HepG2 (cell line): Measurements from ENCODE around the gene LANCL1. TPM values are rescaled to one million over a fixed set of nuclear protein-coding genes. Genes with fewer than 3 reads are reported as not detected.

Experiments
- ATAC-seq: fragments of 200-7000 bp; cut with Tn5 transposase; 3 replicates; pipeline ENCODE4 v1.9.1; 2020; ENCODE audit warnings: mild to moderate bottlenecking, moderate library complexity
- BruUV-seq: library from RNA; stranded (reverse); fragments of 400-500 nt; replicated peaks from 2 replicates; lab custom pipeline; 2021; lab: Mats Ljungman, UMichigan
- CTCF ChIA-PET: fragments of 300-600 bp; formaldehyde crosslinking; extraction: SDS; loops from one replicate; lab custom pipeline; 2021; ENCODE audit warnings: low total read pairs, inconsistent platforms, low intra/inter-chr PET ratio; lab: Yijun Ruan, JAX
- POLR2A ChIA-PET: fragments of 350-600 bp; sonication (Branson Sonifier 250); formaldehyde crosslinking; loops from one replicate; lab custom pipeline; 2020; ENCODE audit warnings: antibody characterized with exemption, inconsistent platforms; lab: Yijun Ruan, JAX
- DNase-seq: peaks from one replicate; pipeline ENCODE4 v3.0.0-alpha.2; 2015; ENCODE audit warnings: low spot score
- FAIRE-seq: peaks from 3 replicates; lab custom pipeline; 2011; peaks lifted over from hg19 to GRCh38; lab: Jason Lieb, UNC
- H2AFZ ChIP-seq: one replicate; pipeline ENCODE4 v1.6.1; 2011; ENCODE audit warnings: low read length, inconsistent platforms
- H3K27ac ChIP-seq: fragments of 300-600 bp; 3 replicates; pipeline ENCODE4 v1.8.0; 2011; ENCODE audit warnings: mixed run types, mild to moderate bottlenecking, mixed read lengths, low read length, inconsistent platforms; ENCODE audit not compliant: insufficient read depth; ENCODE audit errors: extremely low read length
- H3K27me3 ChIP-seq, 2 experiments: fragments of 200-600 bp in 1 of 2; 2 replicates in 1 of 2; 3 replicates in 1 of 2; pipeline versions ENCODE4 v1.6.0 to v1.8.0; 2011; ENCODE audit warnings: low read length in 2 of 2, mild to moderate bottlenecking in 2 of 2, moderate library complexity in 2 of 2, inconsistent platforms in 1 of 2; ENCODE audit not compliant: insufficient read depth in 2 of 2, control insufficient read depth in 1 of 2
- H3K36me3 ChIP-seq, 2 experiments: fragments of 200-600 bp in 1 of 2; replicated peaks in 1 of 2; 2 replicates in 1 of 2; 3 replicates in 1 of 2; pipeline versions ENCODE4 v1.5.1 to v1.8.0; 2011; ENCODE audit warnings: low read length in 2 of 2, inconsistent platforms in 1 of 2; ENCODE audit not compliant: insufficient read depth in 2 of 2, control insufficient read depth in 1 of 2
- H3K4me1 ChIP-seq: 2 replicates; pipeline ENCODE4 v1.5.1; 2012; ENCODE audit warnings: low read length, inconsistent platforms; ENCODE audit not compliant: insufficient read depth
- H3K4me2 ChIP-seq: 2 replicates; pipeline ENCODE4 v1.6.0; 2011; ENCODE audit warnings: low read depth, low read length, inconsistent platforms
- H3K4me3 ChIP-seq, 3 experiments: fragments of 200-600 bp in 1 of 3; sonication (generic), shearing (Covaris generic) in 1 of 3; replicated peaks in 1 of 3; 2 replicates each; pipeline ENCODE4 v1.5.1; 2011 to 2016; ENCODE audit warnings: low read length in 3 of 3, inconsistent platforms in 2 of 3, low read depth in 2 of 3, mild to moderate bottlenecking in 2 of 3, control low read depth in 1 of 3, mixed read lengths in 1 of 3; ENCODE audit not compliant: insufficient read depth in 1 of 3
- H3K79me2 ChIP-seq: one replicate; pipeline ENCODE4 v1.6.1; 2011; ENCODE audit warnings: low read length, inconsistent platforms; ENCODE audit not compliant: insufficient read depth
- H3K9ac ChIP-seq: 2 replicates; pipeline ENCODE4 v1.6.0; 2011; ENCODE audit warnings: mild to moderate bottlenecking, low read depth, low read length, inconsistent platforms; ENCODE audit not compliant: insufficient read depth
- H3K9me3 ChIP-seq: 2 replicates; pipeline ENCODE4 v1.5.1; 2012; ENCODE audit warnings: mild to moderate bottlenecking, low read length
- H4K20me1 ChIP-seq: 2 replicates; pipeline ENCODE4 v1.6.0; 2011; ENCODE audit warnings: inconsistent platforms, mild to moderate bottlenecking, low read length, moderate library complexity; ENCODE audit not compliant: insufficient read depth
- ATF7 ChIP-seq, 2 experiments: fragments of 450-650 bp in 1 of 2; sonication (generic) in 1 of 2; formaldehyde crosslinking in 1 of 2; IDR thresholded peaks; 2 replicates each; pipeline versions ENCODE4 v1.4.0 to v1.6.1; 2016 to 2020; ENCODE audit warnings: antibody characterized with exemption in 1 of 2, mild to moderate bottlenecking in 1 of 2, missing genetic modification reagents in 1 of 2
- MLLT10 ChIP-seq: sonication (generic); formaldehyde crosslinking; IDR thresholded peaks from 2 replicates; pipeline ENCODE4 v1.4.0; 2020; ENCODE audit warnings: missing genetic modification reagents
- MTF1 ChIP-seq: sonication (generic); formaldehyde crosslinking; IDR thresholded peaks from 2 replicates; pipeline ENCODE4 v1.5.0; 2020; ENCODE audit warnings: missing genetic modification reagents
- NPAS2 ChIP-seq: sonication (generic); formaldehyde crosslinking; IDR thresholded peaks from 2 replicates; pipeline ENCODE4 v1.8.0; 2022; ENCODE audit warnings: mild to moderate bottlenecking, missing genetic modification reagents, borderline replicate concordance
- ZNF12 ChIP-seq: sonication (generic); formaldehyde crosslinking; IDR thresholded peaks from 2 replicates; pipeline ENCODE4 v1.5.0; 2020; ENCODE audit warnings: missing genetic modification reagents
- WGBS: methylation state at CpG from one replicate; pipeline ENCODE4 v1.1.6; 2017; ENCODE audit warnings: low lambda C conversion rate; 5-methylcytosine and 5-hydroxymethylcytosine counted together
- in situ Hi-C: cut with HindIII; loops from 2 replicates; pipeline ENCODE4 v1.10.0; 2017; ENCODE audit warnings: low pct_unique_long_range_greater_than_20kb; ENCODE audit not compliant: extremely low pct_ligation_motif_present
- intact Hi-C: fragments of 100-400 bp; cut with micrococcal nuclease; formaldehyde crosslinking; loops from one replicate; pipeline ENCODE4 v1.10.0; 2022; ENCODE audit not compliant: unreplicated experiment
- polyA plus RNA-seq, 8 experiments: library from polyadenylated mRNA; depleted of rRNA in 3 of 8; stranded (reverse) in 7 of 8; unstranded in 1 of 8; fragments of >200 nt; fragmentation: Illumina TruSeq in 4 of 8; extraction: Trizol in 4 of 8; gene quantifications; 2 replicates each; pipeline versions ENCODE4 v1.2.1 to v1.2.3, GENCODE V29; 2011 to 2016; ENCODE audit warnings: low read depth in 4 of 8, missing spikeins in 1 of 8, mixed read lengths in 1 of 8; ENCODE audit not compliant: insufficient read depth in 1 of 8
- total RNA-seq, 5 experiments: library from RNA; depleted of rRNA; stranded (reverse); fragments of >200 nt; fragmentation: Illumina TruSeq; extraction: Trizol; gene quantifications; 2 replicates each; pipeline ENCODE4 v1.2.3, GENCODE V29; 2016; ENCODE audit warnings: low read depth in 1 of 5
- TF ChIP-seq, protein P1 (sequence below): sonication (generic); formaldehyde crosslinking; IDR thresholded peaks from 2 replicates; pipeline ENCODE4 v1.9.0; 2021; ENCODE audit warnings: missing genetic modification reagents, borderline replicate concordance
- TF ChIP-seq, protein P2 (sequence below): sonication (generic); formaldehyde crosslinking; IDR thresholded peaks from 2 replicates; pipeline ENCODE4 v1.4.0; 2020; ENCODE audit warnings: missing genetic modification reagents
- TF ChIP-seq, protein P3 (sequence below): sonication (generic); formaldehyde crosslinking; IDR thresholded peaks from 2 replicates; pipeline ENCODE4 v1.4.0; 2020; ENCODE audit warnings: missing genetic modification reagents

LANCL1 gene
- total and polyA plus RNA-seq, 2 of the 13 experiments (the other 11 are each of a cell fraction or from before 2014, with no cell fraction given) = 53.5 to 67.7 TPM

DNA sequence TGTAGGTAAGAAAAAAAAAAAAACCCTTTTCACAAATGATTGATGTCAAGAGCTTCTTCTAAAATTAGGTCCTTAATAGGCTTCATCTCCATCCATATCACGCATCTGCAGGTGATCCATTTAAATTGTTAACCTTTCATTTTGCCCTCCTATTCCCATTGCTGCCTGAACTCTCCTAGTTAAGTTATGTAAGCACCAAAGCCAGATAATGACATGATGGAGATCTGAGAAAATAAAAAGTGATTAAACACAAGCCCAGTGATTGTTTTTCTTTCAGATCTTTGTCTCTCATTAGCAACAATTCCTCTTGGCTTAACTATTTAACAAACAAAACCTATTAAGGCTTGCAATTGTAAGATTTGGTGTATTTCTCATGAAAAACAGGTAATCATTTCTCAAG lies 20.0 kb downstream of the LANCL1 start:
- H3K4me3 ChIP-seq = no peak overlapping the region
- no peaks in the 10 kb centered on the region for H4K20me1 ChIP-seq
- BruUV-seq = no TSS peak
- H3K4me1 ChIP-seq = no peaks in the 10 kb centered on the region
- no peaks in the 10 kb centered on the region for H3K79me2 ChIP-seq
- no peak overlapping the region for H3K4me2 ChIP-seq
- no peak for DNase-seq
- CTCF ChIA-PET = no interaction called here
- in situ Hi-C loops = no loop called here
- no peak for FAIRE-seq
- intact Hi-C loops = no loop called here
- POLR2A ChIA-PET = no interaction called here
- H3K27ac ChIP-seq = no peak overlapping the region
- TF ChIP-seq, protein P1, sequence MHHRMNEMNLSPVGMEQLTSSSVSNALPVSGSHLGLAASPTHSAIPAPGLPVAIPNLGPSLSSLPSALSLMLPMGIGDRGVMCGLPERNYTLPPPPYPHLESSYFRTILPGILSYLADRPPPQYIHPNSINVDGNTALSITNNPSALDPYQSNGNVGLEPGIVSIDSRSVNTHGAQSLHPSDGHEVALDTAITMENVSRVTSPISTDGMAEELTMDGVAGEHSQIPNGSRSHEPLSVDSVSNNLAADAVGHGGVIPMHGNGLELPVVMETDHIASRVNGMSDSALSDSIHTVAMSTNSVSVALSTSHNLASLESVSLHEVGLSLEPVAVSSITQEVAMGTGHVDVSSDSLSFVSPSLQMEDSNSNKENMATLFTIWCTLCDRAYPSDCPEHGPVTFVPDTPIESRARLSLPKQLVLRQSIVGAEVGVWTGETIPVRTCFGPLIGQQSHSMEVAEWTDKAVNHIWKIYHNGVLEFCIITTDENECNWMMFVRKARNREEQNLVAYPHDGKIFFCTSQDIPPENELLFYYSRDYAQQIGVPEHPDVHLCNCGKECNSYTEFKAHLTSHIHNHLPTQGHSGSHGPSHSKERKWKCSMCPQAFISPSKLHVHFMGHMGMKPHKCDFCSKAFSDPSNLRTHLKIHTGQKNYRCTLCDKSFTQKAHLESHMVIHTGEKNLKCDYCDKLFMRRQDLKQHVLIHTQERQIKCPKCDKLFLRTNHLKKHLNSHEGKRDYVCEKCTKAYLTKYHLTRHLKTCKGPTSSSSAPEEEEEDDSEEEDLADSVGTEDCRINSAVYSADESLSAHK = no peak
- ATAC-seq = no peak
- no peak overlapping the region for H3K9ac ChIP-seq
- H3K36me3 ChIP-seq = peaks cover 12 to 57% of the 10 kb centered on the region in 2 experiments
- H3K9me3 ChIP-seq = no peaks in the 10 kb centered on the region
- H3K27me3 ChIP-seq = no peaks in the 10 kb centered on the region
- H2AFZ ChIP-seq = no peak overlapping the region
- 90% methylated on average over 1 of the region's 1 CpG for WGBS

DNA sequence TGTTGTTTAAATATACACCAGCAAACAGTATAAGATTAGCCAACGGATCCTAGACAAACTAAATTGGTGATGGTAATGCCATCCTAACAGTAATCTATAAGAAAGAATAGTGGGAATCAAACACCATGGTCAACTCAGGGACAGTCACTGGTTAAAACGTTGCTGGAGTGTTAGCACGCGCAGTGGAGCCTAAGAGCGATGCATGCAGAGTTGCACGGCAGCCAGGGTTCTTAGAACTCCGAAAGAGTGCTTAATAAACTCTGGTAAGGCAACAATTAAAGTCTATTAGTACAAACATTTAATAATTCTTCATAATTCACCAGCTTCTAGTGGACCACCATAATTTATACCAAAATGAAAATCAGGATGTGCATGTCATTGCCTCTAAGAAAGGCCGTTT lies 22.2 kb downstream of the LANCL1 start:
- no peak overlapping the region for H2AFZ ChIP-seq
- no peak overlapping the region for H3K4me3 ChIP-seq
- no peak overlapping the region for H3K4me2 ChIP-seq
- H3K27me3 ChIP-seq = no peaks in the 10 kb centered on the region
- no peaks in the 10 kb centered on the region for H3K9me3 ChIP-seq
- 95% methylated on average over 8 of the region's 8 CpGs for WGBS
- CTCF ChIA-PET = no interaction called here
- DNase-seq (no peak), ATAC-seq (no peak), FAIRE-seq (no peak)
- no peak overlapping the region for H3K27ac ChIP-seq
- H3K79me2 ChIP-seq = no peaks in the 10 kb centered on the region
- POLR2A ChIA-PET = no interaction called here
- peaks cover 9 to 44% of the 10 kb centered on the region in 2 experiments for H3K36me3 ChIP-seq
- TF ChIP-seq, protein P2, sequence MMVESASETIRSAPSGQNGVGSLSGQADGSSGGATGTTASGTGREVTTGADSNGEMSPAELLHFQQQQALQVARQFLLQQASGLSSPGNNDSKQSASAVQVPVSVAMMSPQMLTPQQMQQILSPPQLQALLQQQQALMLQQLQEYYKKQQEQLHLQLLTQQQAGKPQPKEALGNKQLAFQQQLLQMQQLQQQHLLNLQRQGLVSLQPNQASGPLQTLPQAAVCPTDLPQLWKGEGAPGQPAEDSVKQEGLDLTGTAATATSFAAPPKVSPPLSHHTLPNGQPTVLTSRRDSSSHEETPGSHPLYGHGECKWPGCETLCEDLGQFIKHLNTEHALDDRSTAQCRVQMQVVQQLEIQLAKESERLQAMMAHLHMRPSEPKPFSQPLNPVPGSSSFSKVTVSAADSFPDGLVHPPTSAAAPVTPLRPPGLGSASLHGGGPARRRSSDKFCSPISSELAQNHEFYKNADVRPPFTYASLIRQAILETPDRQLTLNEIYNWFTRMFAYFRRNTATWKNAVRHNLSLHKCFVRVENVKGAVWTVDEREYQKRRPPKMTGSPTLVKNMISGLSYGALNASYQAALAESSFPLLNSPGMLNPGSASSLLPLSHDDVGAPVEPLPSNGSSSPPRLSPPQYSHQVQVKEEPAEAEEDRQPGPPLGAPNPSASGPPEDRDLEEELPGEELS (CRISPR knock-in tag) = no peak
- TF ChIP-seq ATF7 (IDR thresholded peaks at IDR 0.05) (no peak), ATF7 (CRISPR knock-in tag; IDR thresholded peaks at IDR 0.05) (no peak), MLLT10 (CRISPR knock-in tag) (no peak), ZNF12 (CRISPR knock-in tag) (no peak), NPAS2 (CRISPR knock-in tag) (no peak), MTF1 (CRISPR knock-in tag) (no peak)
- TF ChIP-seq, protein P3, sequence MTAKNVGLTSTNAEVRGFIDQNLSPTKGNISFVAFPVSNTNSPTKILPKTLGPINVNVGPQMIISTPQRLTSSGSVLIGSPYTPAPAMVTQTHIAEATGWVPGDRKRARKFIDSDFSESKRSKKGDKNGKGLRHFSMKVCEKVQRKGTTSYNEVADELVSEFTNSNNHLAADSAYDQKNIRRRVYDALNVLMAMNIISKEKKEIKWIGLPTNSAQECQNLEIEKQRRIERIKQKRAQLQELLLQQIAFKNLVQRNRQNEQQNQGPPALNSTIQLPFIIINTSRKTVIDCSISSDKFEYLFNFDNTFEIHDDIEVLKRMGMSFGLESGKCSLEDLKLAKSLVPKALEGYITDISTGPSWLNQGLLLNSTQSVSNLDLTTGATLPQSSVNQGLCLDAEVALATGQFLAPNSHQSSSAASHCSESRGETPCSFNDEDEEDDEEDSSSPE (CRISPR knock-in tag) = no peak
- in situ Hi-C loops = no loop called here
- no peaks in the 10 kb centered on the region for H4K20me1 ChIP-seq
- no peaks in the 10 kb centered on the region for H3K4me1 ChIP-seq
- intact Hi-C loops = no loop called here
- no TSS peak for BruUV-seq
- H3K9ac ChIP-seq = no peak overlapping the region
